GM20431 (cell line): ENCODE results near the gene NLRP3.
"Not testable (repeated sequence)": the region's sequence is repeated elsewhere in the genome, so short reads cannot be mapped to it uniquely, and the experiment has no call there.

ENCODE experiments used
- in situ Hi-C: fragments of 300-500 bp; cut with MseI, MboI; formaldehyde crosslinking; loops from one replicate; pipeline ENCODE4 v1.15.0; 2020; ENCODE audit warnings: low sequenced_read_pairs; ENCODE audit not compliant: unreplicated experiment

The NLRP3 gene

GRCh38 chr1:247456914-247457639 is 41.1 kb downstream of the NLRP3 start:
- in situ Hi-C loops: no loop called here

GRCh38 chr1:247459507-247459906 is 43.5 kb downstream of the NLRP3 start:
- in situ Hi-C loops: no loop called here

- in situ Hi-C loops: no loop called here
Observed at GRCh38 chr1:247465796-247466195, 49.8 kb downstream of the NLRP3 start.

GRCh38 chr1:247467129-247467528 is 51.2 kb downstream of the NLRP3 start:
- in situ Hi-C loops: no loop called here

GRCh38 chr1:247468481-247469140 is 52.6 kb downstream of the NLRP3 start:
- in situ Hi-C loops: no loop called here

GRCh38 chr1:247469141-247469535 is 53.2 kb downstream of the NLRP3 start:
- in situ Hi-C loops: no loop called here

- in situ Hi-C loops: not testable (repeated sequence)
Observed at GRCh38 chr1:247470942-247471429, 55.0 kb downstream of the NLRP3 start.

GRCh38 chr1:247471445-247472016 is 55.6 kb downstream of the NLRP3 start:
- in situ Hi-C loops: no loop called here

- in situ Hi-C loops: no loop called here
Observed at GRCh38 chr1:247472035-247472434, 56.1 kb downstream of the NLRP3 start.

- in situ Hi-C loops: no loop called here
Observed at GRCh38 chr1:247474367-247474766, 58.4 kb downstream of the NLRP3 start.

GRCh38 chr1:247475793-247476192 is 59.8 kb downstream of the NLRP3 start:
- in situ Hi-C loops: loop anchor here (25.0 kb wide), 1 partner anchor 88 kb away; no protein-coding TSS in a partner anchor

GRCh38 chr1:247476328-247477058 is 60.5 kb downstream of the NLRP3 start:
- in situ Hi-C loops: loop anchor here (25.0 kb wide), 1 partner anchor 89 kb away; no protein-coding TSS in a partner anchor

GRCh38 chr1:247482747-247483146 is 66.8 kb downstream of the NLRP3 start:
- in situ Hi-C loops: loop anchor here (25.0 kb wide), 1 partner anchor 95 kb away; no protein-coding TSS in a partner anchor

- in situ Hi-C loops: loop anchor here (25.0 kb wide), 1 partner anchor 100 kb away; no protein-coding TSS in a partner anchor
Observed at GRCh38 chr1:247487057-247487456, 71.1 kb downstream of the NLRP3 start.

GRCh38 chr1:247491328-247491727 is 75.4 kb downstream of the NLRP3 start:
- in situ Hi-C loops: loop anchor here (25.0 kb wide), 1 partner anchor 104 kb away; no protein-coding TSS in a partner anchor

- in situ Hi-C loops: loop anchor here (25.0 kb wide), 1 partner anchor 106 kb away; no protein-coding TSS in a partner anchor
Observed at GRCh38 chr1:247493106-247493505, 77.1 kb downstream of the NLRP3 start.

GRCh38 chr1:247494767-247495166 is 78.8 kb downstream of the NLRP3 start:
- in situ Hi-C loops: loop anchor here (25.0 kb wide), 1 partner anchor 107 kb away; no protein-coding TSS in a partner anchor

GRCh38 chr1:247496581-247497285 is 80.8 kb downstream of the NLRP3 start:
- in situ Hi-C loops: loop anchor here (25.0 kb wide), 1 partner anchor 109 kb away; no protein-coding TSS in a partner anchor
